Fibroblast of pulmonary artery (primary cell): ENCODE measurements around the gene ACOXL.

Experiments used
- DNase-seq: peaks from one replicate; pipeline ENCODE4 v3.0.0-alpha.2; 2010; ENCODE audit warnings: low read depth
- H3K4me3 ChIP-seq: replicated peaks from 2 replicates; pipeline ENCODE4 v1.5.1; 2011; ENCODE audit warnings: low read depth, mild to moderate bottlenecking, control low read depth, low read length, moderate library complexity
- CTCF ChIP-seq: IDR thresholded peaks from 2 replicates; pipeline ENCODE4 v1.5.1; 2011; ENCODE audit warnings: mild to moderate bottlenecking, control low read depth, low read length, inconsistent platforms; ENCODE audit errors: missing control alignments

ACOXL gene

GRCh38 chr2:111118981-111119821 is 386.8 kb downstream of the ACOXL start:
- H3K4me3 ChIP-seq: peak overlapping the region; percentile 21
- no peak for TF ChIP-seq CTCF
- DNase-seq: no peak

- peak overlapping the region; percentile 56 for H3K4me3 ChIP-seq
- no peak for TF ChIP-seq CTCF
- DNase-seq: no peak
These were observed 387.5 kb downstream of the ACOXL start for GRCh38 chr2:111119822-111120252.

- TF ChIP-seq CTCF: no peak
- peak within 1 kb of the TSS; percentile 88 for H3K4me3 ChIP-seq
- DNase-seq: peak; percentile 94
These were observed 388.1 kb downstream of the ACOXL start, which contains the start of gene BCL2L11 for GRCh38 chr2:111120253-111121027. BCL2L11 (plus strand) TSS chr2:111120914; CDS start chr2:111123746, 2,832 bp downstream.

- peak; percentile 41 for DNase-seq
- H3K4me3 ChIP-seq: peak overlapping the region; percentile 88
- no peak for TF ChIP-seq CTCF
These were observed 388.9 kb downstream of the ACOXL start for GRCh38 chr2:111121028-111121827.

GRCh38 chr2:111121828-111122630 is 389.7 kb downstream of the ACOXL start:
- peak; percentile 89 for DNase-seq
- peak overlapping the region; percentile 88 for H3K4me3 ChIP-seq
- TF ChIP-seq CTCF: no peak
